ENCODE results near the gene SAMD7.

Gene SAMD7
- long read RNA-seq, donor 1, result 0 reads
- long read RNA-seq, donor 2, result 0 reads
- long read RNA-seq, donor 3, result 0 reads
- long read RNA-seq, donor 4, result 0 reads
- long read RNA-seq, donor 5, result 0 reads
- long read RNA-seq, donor 6, result 0 reads
- long read RNA-seq, donor 7, result 0 reads
- long read RNA-seq, donor 8, result 0 reads

GRCh38 chr3:169911272-169911671 is at the start of gene SAMD7:
SAMD7 (plus strand) TSS chr3:169911572; CDS start chr3:169919499, 7,927 bp downstream.
- no peak for DNase-seq

GRCh38 chr3:169861871-169862270 is 49.5 kb upstream of the SAMD7 start:
- DNase-seq, result no peak

DNA sequence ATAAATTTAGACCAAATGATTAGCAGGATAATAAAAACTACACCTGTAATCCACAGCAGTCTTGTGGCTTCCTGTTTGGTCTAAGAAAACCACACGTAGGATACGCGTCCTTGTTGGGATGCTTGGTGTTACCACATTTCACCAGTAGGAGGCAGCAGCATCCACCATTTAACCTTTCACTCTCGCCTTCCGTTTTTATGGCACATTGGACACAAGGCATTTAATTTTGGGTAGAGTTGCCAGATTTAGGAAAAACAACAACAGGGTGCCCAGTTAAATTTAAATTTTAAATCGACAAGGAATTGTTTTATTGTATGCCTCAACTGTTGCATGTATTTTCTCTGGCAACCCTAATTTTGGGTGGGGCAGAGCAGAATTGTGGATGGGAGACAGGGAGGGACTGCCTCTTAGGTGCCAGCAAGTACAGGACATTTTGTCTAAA is 47.9 kb upstream of the SAMD7 start:
- DNase-seq, result peak; percentile 35

- no peak for DNase-seq
These were observed 47.1 kb upstream of the SAMD7 start for GRCh38 chr3:169864270-169864669.

DNA sequence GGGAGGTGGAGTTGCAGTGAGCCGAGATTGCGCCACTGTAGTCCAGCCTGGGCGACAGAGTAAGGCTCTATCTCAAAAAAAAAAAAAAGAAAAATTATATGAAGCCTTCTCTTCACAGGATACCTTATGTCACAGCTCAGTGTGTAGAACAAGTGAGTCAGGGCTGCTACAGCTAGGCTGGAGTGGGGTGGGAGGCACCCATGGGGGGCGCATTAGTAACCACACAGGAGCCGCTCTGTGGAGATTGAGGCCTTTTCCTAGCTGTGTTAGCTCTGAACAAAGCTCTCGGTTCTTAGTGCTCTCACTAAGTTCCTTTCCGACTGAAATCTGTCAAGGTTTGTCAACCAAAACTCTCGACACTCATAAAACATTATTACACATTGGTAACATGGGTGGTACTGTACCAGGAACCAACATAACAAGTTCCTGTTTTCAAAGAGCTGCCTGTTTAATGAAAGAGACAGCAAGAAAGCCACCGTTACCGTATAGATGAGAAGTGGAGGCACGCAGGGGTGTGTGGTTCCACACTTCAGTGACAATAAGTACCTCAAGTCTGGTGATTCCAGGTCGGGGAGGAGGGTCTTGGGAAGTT is 46.1 kb upstream of the SAMD7 start:
- no peak for DNase-seq

DNA sequence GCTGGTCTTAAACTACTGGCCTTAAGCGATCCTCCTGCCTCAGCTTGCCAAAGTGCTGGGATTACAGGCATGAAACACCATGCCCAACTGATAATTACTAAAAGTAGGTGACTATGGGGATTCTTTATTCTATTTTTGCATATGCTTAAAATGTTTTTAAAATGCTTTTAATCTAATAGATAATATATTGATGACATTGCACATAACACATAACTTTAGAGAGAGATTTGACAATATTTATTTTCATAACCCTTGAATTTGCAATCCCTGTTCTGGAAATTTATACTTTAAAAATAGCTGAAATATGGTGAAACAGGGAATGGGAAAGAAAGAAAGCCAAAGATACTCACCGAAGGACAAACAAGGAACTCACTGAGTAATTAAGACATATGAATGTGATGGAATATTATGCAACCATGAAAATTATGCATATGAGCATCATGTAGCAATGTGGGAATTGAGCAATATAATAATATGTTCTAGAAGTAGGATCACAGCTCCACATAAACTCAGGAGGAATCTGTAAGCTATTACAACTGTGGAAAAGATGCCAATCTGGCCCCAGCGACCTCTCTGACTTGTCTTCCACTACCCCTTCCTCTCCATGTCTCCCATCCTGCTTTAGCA is 43.7 kb upstream of the SAMD7 start:
- no peak for DNase-seq

- DNase-seq, result no peak
These were observed 43.0 kb upstream of the SAMD7 start for GRCh38 chr3:169868369-169868768.

DNA sequence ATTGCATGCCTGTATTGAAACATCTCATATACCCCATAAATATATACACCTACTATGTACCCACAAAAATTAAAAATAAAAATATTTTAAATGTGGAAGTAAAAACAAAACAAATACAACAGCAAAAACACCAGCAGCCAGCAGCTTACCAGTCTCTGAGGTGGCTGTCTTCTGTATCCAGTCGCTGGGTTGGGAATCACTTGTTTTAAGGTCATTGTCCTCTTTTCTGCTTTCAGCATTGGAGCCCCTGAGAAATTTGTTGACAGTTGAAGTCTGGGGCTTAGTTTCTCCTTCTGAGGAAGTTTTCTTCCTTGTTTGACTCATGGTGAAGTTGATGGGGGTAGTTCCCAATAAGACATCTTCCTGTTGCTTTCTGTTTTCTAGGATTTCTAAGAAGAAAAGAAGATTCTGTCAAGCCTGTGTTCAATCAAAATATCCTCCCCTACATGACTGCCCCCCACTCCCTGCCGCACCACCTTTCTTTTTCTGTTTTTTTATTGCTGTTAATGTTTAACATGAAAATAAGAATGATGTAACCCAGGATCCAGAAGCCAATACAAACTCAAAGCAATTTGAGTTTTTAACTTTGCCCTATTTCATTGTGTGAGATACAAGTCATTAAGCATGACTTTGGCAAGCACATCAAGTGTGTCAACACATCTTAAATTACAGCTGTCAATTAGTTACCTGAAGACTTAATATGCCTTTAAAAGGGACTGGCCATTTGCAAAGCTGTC is 41.7 kb upstream of the SAMD7 start, which contains the start of gene LRRC31:
Gene LRRC31 (minus strand): TSS at position 452 of the 737 bp plus-strand sequence. CDS start 128 bp downstream, at position 324.
- DNase-seq, result peak; percentile 20

DNA sequence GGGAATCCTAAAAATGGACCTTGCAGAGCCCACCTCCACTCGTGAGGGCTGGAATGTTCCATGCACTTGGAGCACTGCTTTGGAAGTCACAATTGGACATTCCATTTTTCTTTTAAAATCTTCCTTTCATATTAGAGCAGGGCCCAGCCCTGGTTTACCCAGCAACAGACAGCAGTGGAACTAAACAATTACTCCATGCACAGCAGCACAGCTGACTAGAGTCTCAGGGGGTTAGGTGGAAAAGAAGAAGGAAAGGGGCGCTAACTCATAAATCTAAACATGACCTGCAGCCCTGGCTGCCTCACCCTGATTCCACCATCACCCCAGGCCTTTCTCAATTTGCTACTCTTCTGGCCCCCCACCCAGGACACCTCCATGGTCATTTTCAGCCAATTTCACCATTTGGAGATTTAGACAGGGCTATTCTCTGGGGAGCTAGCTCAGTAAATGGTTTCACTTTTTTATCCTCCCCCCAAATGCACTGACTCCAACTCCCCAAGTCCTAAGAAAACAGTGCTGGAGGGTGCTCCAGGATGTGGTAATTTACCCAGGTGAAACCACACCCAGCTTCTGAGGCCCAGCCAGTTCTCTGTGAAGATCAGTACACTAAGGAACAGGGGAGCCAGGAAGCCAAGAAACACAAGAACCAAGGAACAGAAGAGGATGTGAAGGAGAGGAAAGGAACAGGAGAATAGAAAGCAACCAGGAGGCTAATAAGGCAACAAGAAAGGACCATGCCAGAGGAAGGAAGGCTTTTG is 40.1 kb upstream of the SAMD7 start:
- DNase-seq, result no peak

- no peak for DNase-seq
These were observed 32.3 kb upstream of the SAMD7 start for GRCh38 chr3:169879013-169879557.

DNA sequence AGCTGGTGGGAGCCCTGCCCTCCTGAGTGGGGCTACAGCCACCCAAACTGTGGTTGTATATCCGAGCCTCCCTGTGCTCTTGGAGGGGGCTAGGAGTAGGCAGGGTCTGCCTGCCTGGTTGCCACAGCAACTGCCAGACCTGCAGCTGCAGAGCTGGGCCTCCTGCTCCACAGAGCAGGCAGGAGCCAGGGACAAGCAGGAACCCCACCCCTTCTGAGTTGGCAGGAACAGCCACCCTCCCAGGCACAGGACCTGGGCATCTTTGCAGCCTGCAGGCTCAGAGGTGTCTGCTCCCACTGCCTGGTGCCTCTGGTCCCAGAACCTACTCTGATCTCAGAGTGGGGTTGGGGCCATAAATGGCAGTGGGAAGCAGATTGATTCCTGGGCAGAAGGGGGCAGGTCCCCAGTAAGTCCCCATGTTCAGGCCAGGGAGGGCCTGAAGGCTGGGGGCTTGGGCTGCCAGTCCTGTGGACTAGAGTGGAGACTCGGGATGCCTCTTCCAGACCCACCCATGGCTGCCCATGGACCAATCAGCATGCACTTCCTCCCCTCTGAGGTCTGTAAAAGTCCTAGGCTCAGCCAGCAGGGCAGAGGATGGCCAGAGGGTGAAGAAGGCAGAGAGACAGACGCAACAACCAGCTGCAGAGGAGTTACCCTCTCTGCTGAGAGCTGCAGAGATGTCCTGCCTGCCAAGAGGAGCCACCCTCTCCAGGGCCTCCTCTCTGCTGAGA is 31.4 kb upstream of the SAMD7 start:
- DNase-seq, result no peak

DNA sequence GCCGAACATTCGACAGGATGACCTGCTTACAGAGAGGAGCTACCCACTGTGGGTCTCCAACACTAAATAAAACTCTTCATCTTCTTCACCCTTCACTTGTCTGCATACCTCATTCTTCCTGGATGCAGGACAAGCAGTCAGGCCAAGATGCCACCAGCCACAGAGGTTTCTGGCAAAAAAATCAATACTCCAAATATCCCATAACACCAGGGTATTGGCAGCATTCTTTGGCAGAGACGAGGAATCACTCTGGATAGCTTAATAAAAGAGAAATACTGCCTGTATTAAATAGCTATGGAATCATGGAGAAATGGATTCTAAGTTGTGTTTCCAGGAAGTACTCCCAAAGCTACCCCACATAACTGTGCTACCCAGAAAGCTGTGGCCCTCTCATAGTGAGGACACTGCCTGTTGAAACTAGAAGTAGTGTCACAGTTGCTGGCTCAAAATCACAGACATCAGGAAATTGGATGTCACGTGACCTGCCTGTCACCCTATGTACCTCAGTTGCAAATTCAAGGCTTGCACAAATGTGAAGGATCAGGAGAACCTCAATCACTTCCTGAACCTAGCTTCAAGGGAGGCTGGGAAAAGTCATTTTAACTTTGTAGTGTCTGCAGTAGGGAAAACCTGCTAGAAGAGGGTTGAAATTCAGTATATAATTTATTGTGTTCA is 30.7 kb upstream of the SAMD7 start:
- DNase-seq, result no peak

- no peak for DNase-seq
These were observed 24.7 kb upstream of the SAMD7 start for GRCh38 chr3:169886671-169887070.

DNA sequence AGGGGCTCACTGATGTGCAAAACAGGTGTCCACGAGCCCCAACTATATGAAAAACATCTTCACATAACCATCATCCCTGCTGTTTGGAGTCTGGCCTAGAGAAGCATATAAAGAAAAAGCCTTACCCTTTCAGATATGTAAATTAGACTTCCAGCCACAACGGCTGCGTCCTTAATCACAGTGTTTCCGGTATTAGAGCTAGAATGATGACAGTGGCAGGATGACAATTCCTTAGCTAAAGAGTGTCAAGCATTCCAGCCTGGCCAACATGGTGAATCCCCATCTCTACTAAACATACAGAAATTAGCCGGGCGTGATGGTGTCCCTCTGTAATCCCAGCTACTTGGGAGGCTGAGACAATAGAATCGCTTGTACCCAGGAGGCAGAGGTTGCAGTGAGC is 19.5 kb upstream of the SAMD7 start:
- DNase-seq, result no peak

- DNase-seq, result no peak
These were observed 17.3 kb upstream of the SAMD7 start for GRCh38 chr3:169894110-169894509.

DNA sequence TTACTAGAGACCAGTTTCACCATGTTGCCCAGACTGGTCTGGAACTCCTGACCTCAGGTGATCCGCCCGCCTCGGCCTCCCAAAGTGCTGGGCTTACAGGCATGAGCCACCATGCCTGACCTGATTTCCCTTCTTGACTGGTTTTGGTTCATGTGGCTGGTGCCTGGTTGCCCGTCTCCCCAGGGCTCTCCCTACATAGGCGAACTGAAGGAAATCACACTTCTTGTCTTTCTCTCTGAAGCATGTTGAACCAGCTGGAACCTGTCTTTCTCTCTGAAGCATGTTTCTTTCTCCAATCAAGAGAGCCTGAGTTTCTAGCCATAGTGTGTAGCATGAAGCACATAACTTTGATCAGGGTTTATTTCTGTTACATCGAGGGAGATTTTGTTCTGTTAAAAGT is 16.3 kb upstream of the SAMD7 start:
- no peak for DNase-seq

DNA sequence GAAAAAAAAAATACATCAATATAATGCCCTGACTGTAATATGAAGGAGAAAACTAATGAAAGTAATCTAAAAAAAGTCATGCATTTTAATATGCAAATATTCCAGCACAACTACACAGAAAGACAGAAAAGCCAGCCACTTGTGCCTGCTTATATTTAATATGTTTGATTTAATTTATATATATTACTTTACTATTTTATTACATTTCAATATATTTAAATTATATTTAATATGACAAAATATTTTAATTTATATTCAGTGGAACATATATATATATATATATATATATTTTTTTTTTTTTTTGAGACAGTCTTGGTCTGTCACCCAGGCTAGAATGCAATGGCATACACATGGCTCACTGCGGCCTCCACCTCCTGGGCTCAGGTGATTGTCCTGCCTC is 14.1 kb upstream of the SAMD7 start:
- no peak for DNase-seq

- DNase-seq, result no peak
These were observed 9.9 kb upstream of the SAMD7 start for GRCh38 chr3:169901453-169901852.

- DNase-seq, result no peak
These were observed 6.0 kb upstream of the SAMD7 start for GRCh38 chr3:169905404-169905803.

GRCh38 chr3:169907476-169907875 is 3.9 kb upstream of the SAMD7 start:
- DNase-seq, result no peak

GRCh38 chr3:169907944-169908343 is 3.4 kb upstream of the SAMD7 start:
- DNase-seq, result no peak
